HepG2 (cell line): ENCODE measurements around the gene BRD2. TPM values are rescaled to one million over a fixed set of nuclear protein-coding genes. Genes with fewer than 3 reads are reported as not detected.
A peak's percentile ranks its signal among the peaks of the same experiment; 100 is the strongest.

ENCODE experiments used
- ATAC-seq: fragments of 200-7000 bp; cut with Tn5 transposase; 3 replicates; pipeline ENCODE4 v1.9.1; 2020; ENCODE audit warnings: mild to moderate bottlenecking, moderate library complexity
- BruUV-seq: library from RNA; stranded (reverse); fragments of 400-500 nt; replicated peaks from 2 replicates; lab custom pipeline; 2021; lab: Mats Ljungman, UMichigan
- CTCF ChIA-PET: fragments of 300-600 bp; formaldehyde crosslinking; extraction: SDS; loops from one replicate; lab custom pipeline; 2021; ENCODE audit warnings: low total read pairs, inconsistent platforms, low intra/inter-chr PET ratio; lab: Yijun Ruan, JAX
- POLR2A ChIA-PET: fragments of 350-600 bp; sonication (Branson Sonifier 250); formaldehyde crosslinking; loops from one replicate; lab custom pipeline; 2020; ENCODE audit warnings: antibody characterized with exemption, inconsistent platforms; lab: Yijun Ruan, JAX
- DNase-seq: peaks from one replicate; pipeline ENCODE4 v3.0.0-alpha.2; 2015; ENCODE audit warnings: low spot score
- FAIRE-seq: peaks from 3 replicates; lab custom pipeline; 2011; peaks lifted over from hg19 to GRCh38; lab: Jason Lieb, UNC
- H2AFZ ChIP-seq: one replicate; pipeline ENCODE4 v1.6.1; 2011; ENCODE audit warnings: low read length, inconsistent platforms
- H3K27ac ChIP-seq: fragments of 300-600 bp; 3 replicates; pipeline ENCODE4 v1.8.0; 2011; ENCODE audit warnings: mixed run types, mild to moderate bottlenecking, mixed read lengths, low read length, inconsistent platforms; ENCODE audit not compliant: insufficient read depth; ENCODE audit errors: extremely low read length
- H3K27me3 ChIP-seq, 2 experiments: fragments of 200-600 bp in 1 of 2; 2 replicates in 1 of 2; 3 replicates in 1 of 2; pipeline versions ENCODE4 v1.6.0 to v1.8.0; 2011; ENCODE audit warnings: low read length in 2 of 2, mild to moderate bottlenecking in 2 of 2, moderate library complexity in 2 of 2, inconsistent platforms in 1 of 2; ENCODE audit not compliant: insufficient read depth in 2 of 2, control insufficient read depth in 1 of 2
- H3K36me3 ChIP-seq, 2 experiments: fragments of 200-600 bp in 1 of 2; replicated peaks in 1 of 2; 2 replicates in 1 of 2; 3 replicates in 1 of 2; pipeline versions ENCODE4 v1.5.1 to v1.8.0; 2011; ENCODE audit warnings: low read length in 2 of 2, inconsistent platforms in 1 of 2; ENCODE audit not compliant: insufficient read depth in 2 of 2, control insufficient read depth in 1 of 2
- H3K4me1 ChIP-seq: 2 replicates; pipeline ENCODE4 v1.5.1; 2012; ENCODE audit warnings: low read length, inconsistent platforms; ENCODE audit not compliant: insufficient read depth
- H3K4me2 ChIP-seq: 2 replicates; pipeline ENCODE4 v1.6.0; 2011; ENCODE audit warnings: low read depth, low read length, inconsistent platforms
- H3K4me3 ChIP-seq, 3 experiments: fragments of 200-600 bp in 1 of 3; sonication (generic), shearing (Covaris generic) in 1 of 3; replicated peaks in 1 of 3; 2 replicates each; pipeline ENCODE4 v1.5.1; 2011 to 2016; ENCODE audit warnings: low read length in 3 of 3, inconsistent platforms in 2 of 3, low read depth in 2 of 3, mild to moderate bottlenecking in 2 of 3, control low read depth in 1 of 3, mixed read lengths in 1 of 3; ENCODE audit not compliant: insufficient read depth in 1 of 3
- H3K79me2 ChIP-seq: one replicate; pipeline ENCODE4 v1.6.1; 2011; ENCODE audit warnings: low read length, inconsistent platforms; ENCODE audit not compliant: insufficient read depth
- H3K9ac ChIP-seq: 2 replicates; pipeline ENCODE4 v1.6.0; 2011; ENCODE audit warnings: mild to moderate bottlenecking, low read depth, low read length, inconsistent platforms; ENCODE audit not compliant: insufficient read depth
- H3K9me3 ChIP-seq: 2 replicates; pipeline ENCODE4 v1.5.1; 2012; ENCODE audit warnings: mild to moderate bottlenecking, low read length
- H4K20me1 ChIP-seq: 2 replicates; pipeline ENCODE4 v1.6.0; 2011; ENCODE audit warnings: inconsistent platforms, mild to moderate bottlenecking, low read length, moderate library complexity; ENCODE audit not compliant: insufficient read depth
- CEBPB ChIP-seq: IDR thresholded peaks from 2 replicates; pipeline ENCODE4 v1.6.1; 2011; ENCODE audit warnings: low read depth, low read length, improper control_type of control experiment, borderline replicate concordance
- MATR3 ChIP-seq: sonication (generic); formaldehyde crosslinking; IDR thresholded peaks from 2 replicates; pipeline ENCODE4 v1.4.0; 2020; ENCODE audit warnings: missing genetic modification reagents
- MTA3 ChIP-seq: sonication (generic); formaldehyde crosslinking; IDR thresholded peaks from 2 replicates; pipeline ENCODE4 v1.4.0; 2020; ENCODE audit warnings: missing genetic modification reagents
- SALL2 ChIP-seq: sonication (generic); formaldehyde crosslinking; IDR thresholded peaks from 2 replicates; pipeline ENCODE4 v1.8.1; 2023; ENCODE audit warnings: mild to moderate bottlenecking, missing genetic modification reagents, inconsistent platforms
- SIX1 ChIP-seq: sonication (generic); formaldehyde crosslinking; IDR thresholded peaks from 2 replicates; pipeline ENCODE4 v1.4.0; 2020; ENCODE audit warnings: missing genetic modification reagents, borderline replicate concordance
- TGIF2 ChIP-seq: IDR thresholded peaks from 2 replicates; pipeline ENCODE4 v1.6.1; 2016; ENCODE audit warnings: control low read depth, missing compliant biosample characterization
- ZNF276 ChIP-seq: sonication (generic); formaldehyde crosslinking; IDR thresholded peaks from 2 replicates; pipeline ENCODE4 v1.4.0; 2020; ENCODE audit warnings: mild to moderate bottlenecking, low read depth, missing genetic modification reagents
- ZNF280B ChIP-seq: sonication (generic); formaldehyde crosslinking; IDR thresholded peaks from 2 replicates; pipeline ENCODE4 v1.5.0; 2020; ENCODE audit warnings: missing genetic modification reagents, mild to moderate bottlenecking, borderline replicate concordance
- ZNF34 ChIP-seq: sonication (generic); formaldehyde crosslinking; IDR thresholded peaks from 2 replicates; pipeline ENCODE4 v1.4.0; 2020; ENCODE audit warnings: mild to moderate bottlenecking, missing genetic modification reagents, borderline replicate concordance
- ZNF414 ChIP-seq: sonication (generic); formaldehyde crosslinking; IDR thresholded peaks from 2 replicates; pipeline ENCODE4 v1.5.0; 2020; ENCODE audit warnings: missing genetic modification reagents
- WGBS: methylation state at CpG from one replicate; pipeline ENCODE4 v1.1.6; 2017; ENCODE audit warnings: low lambda C conversion rate; 5-methylcytosine and 5-hydroxymethylcytosine counted together
- in situ Hi-C: cut with HindIII; loops from 2 replicates; pipeline ENCODE4 v1.10.0; 2017; ENCODE audit warnings: low pct_unique_long_range_greater_than_20kb; ENCODE audit not compliant: extremely low pct_ligation_motif_present
- intact Hi-C: fragments of 100-400 bp; cut with micrococcal nuclease; formaldehyde crosslinking; loops from one replicate; pipeline ENCODE4 v1.10.0; 2022; ENCODE audit not compliant: unreplicated experiment
- polyA plus RNA-seq, 8 experiments: library from polyadenylated mRNA; depleted of rRNA in 3 of 8; stranded (reverse) in 7 of 8; unstranded in 1 of 8; fragments of >200 nt; fragmentation: Illumina TruSeq in 4 of 8; extraction: Trizol in 4 of 8; gene quantifications; 2 replicates each; pipeline versions ENCODE4 v1.2.1 to v1.2.3, GENCODE V29; 2011 to 2016; ENCODE audit warnings: low read depth in 4 of 8, missing spikeins in 1 of 8, mixed read lengths in 1 of 8; ENCODE audit not compliant: insufficient read depth in 1 of 8
- total RNA-seq, 5 experiments: library from RNA; depleted of rRNA; stranded (reverse); fragments of >200 nt; fragmentation: Illumina TruSeq; extraction: Trizol; gene quantifications; 2 replicates each; pipeline ENCODE4 v1.2.3, GENCODE V29; 2016; ENCODE audit warnings: low read depth in 1 of 5

BRD2 gene
- total and polyA plus RNA-seq, 2 of the 13 experiments (the other 11 are each of a cell fraction or from before 2014, with no cell fraction given): 143 to 202 TPM

GRCh38 chr6:32989368-32989767 lies 21.0 kb downstream of the BRD2 start:
- H3K27me3 ChIP-seq: peaks cover 0 to 12% of the 10 kb centered on the region in 2 experiments; a peak in 2 of 5 replicates
- no peaks in the 10 kb centered on the region for H3K36me3 ChIP-seq
- in situ Hi-C loops (no loop called here), intact Hi-C loops (no loop called here)
- H3K9me3 ChIP-seq: no peaks in the 10 kb centered on the region
- no peaks in the 10 kb centered on the region for H3K4me1 ChIP-seq
- H3K4me3 ChIP-seq: no peak overlapping the region
- H3K4me2 ChIP-seq: no peak overlapping the region
- CTCF ChIA-PET: no interaction called here
- H3K9ac ChIP-seq: no peak overlapping the region
- no peak overlapping the region for H2AFZ ChIP-seq
- WGBS: 9% methylated on average over 1 of the region's 1 CpG
- DNase-seq (no peak), ATAC-seq (no peak), FAIRE-seq (peak; percentile 54)
- no TSS peak for BruUV-seq
- POLR2A ChIA-PET: interaction anchor here (1.0 to 2.9 kb wide), 2 partner anchors 18 to 95 kb away, joined by 5 to 8 read pairs; no protein-coding TSS in a partner anchor
- H3K27ac ChIP-seq: no peak overlapping the region
- no peaks in the 10 kb centered on the region for H3K79me2 ChIP-seq
- TF ChIP-seq ZNF280B (CRISPR knock-in tag) (no peak), TGIF2 (CRISPR knock-in tag) (no peak), ZNF414 (no peak), MATR3 (CRISPR knock-in tag) (no peak)
- no peaks in the 10 kb centered on the region for H4K20me1 ChIP-seq

- Histone ChIP-seq H3K4me3 (no peak overlapping the region), H3K9ac (no peak overlapping the region), H3K79me2 (no peaks in the 10 kb centered on the region)
- POLR2A ChIA-PET: no interaction called here
- in situ Hi-C loops: no loop called here
- TF ChIP-seq SALL2 (no peak), ZNF34 (CRISPR knock-in tag) (no peak), CEBPB (no peak), MTA3 (no peak), ZNF276 (CRISPR knock-in tag) (no peak), SIX1 (CRISPR knock-in tag) (0 out of 2 replicates have a peak, but pooled peaks have one; percentile 15)
- TF ChIP-seq, all 625 proteins: peak for 1
- CTCF ChIA-PET: no interaction called here
- ATAC-seq (no peak), FAIRE-seq (no peak), DNase-seq (no peak)
- H3K4me2 ChIP-seq: no peak overlapping the region
- BruUV-seq: no TSS peak
- H3K27me3 ChIP-seq: peaks cover 0 to 6% of the 10 kb centered on the region in 2 experiments; a peak in 1 of 5 replicates
- no peaks in the 10 kb centered on the region for H4K20me1 ChIP-seq
- no peak overlapping the region for H3K27ac ChIP-seq
- intact Hi-C loops: no loop called here
- H3K4me1 ChIP-seq: no peaks in the 10 kb centered on the region
- H3K36me3 ChIP-seq: no peaks in the 10 kb centered on the region
- no peaks in the 10 kb centered on the region for H3K9me3 ChIP-seq
- H2AFZ ChIP-seq: no peak overlapping the region
- 0% methylated on average over 4 of the region's 4 CpGs for WGBS
Measured at GRCh38 chr6:32991972-32992371, 23.6 kb downstream of the BRD2 start.
